Breast epithelium (tissue), 3 donors: Measurements from ENCODE around the gene EFCAB8.

Source experiments
- POLR2A ChIP-seq: fragments of 450-650 bp; IDR thresholded peaks from one replicate; pipeline ENCODE4 v1.6.1; 2016; ENCODE audit warnings: antibody characterized with exemption, mild to moderate bottlenecking, moderate library complexity
- POLR2AphosphoS5 ChIP-seq, 3 donors: sonication (generic); formaldehyde crosslinking; IDR thresholded peaks; one replicate each; pipeline ENCODE4 v1.6.1; 2017; ENCODE audit warnings: antibody characterized with exemption in 3 of 3
- TF ChIP-seq, protein P1 (sequence below), 3 donors: fragments of 450-650 bp; IDR thresholded peaks; one replicate each; pipeline ENCODE4 v1.5.1; 2016 to 2017; ENCODE audit warnings: antibody characterized with exemption in 3 of 3, mild to moderate bottlenecking in 3 of 3, moderate library complexity in 3 of 3

DNA sequence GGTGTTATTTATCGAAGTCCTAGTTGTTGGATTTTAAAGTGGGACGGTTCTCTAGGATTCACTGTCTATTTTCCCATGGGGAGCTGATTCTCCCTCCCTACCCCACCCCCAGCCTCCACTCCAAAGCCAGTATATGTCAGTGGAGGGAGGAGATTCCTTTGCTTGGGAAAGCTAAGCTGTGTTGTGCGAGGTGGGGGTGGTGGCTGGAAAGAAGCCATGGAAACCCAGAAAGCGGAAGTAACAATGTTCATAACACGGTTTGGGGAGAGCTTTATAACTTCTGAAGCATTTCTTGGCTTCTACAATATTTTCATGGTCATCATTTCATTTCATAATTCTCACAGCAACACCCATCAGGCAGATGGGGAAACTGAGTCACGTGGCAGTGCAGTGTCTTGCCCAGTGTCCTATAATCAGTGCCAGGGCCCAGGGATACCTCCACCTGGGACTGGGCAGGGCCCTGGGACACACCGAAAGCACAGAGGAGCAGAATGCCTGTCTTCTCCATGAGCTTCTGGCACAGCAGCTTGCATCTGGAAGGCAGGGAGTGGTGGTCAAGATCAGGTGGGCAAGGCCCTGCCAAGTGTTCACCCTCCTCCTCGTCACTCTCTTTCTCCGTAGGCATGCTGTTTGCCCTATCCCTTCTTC, 141.0 kb downstream of the EFCAB8 start:
- TF ChIP-seq, protein P1, sequence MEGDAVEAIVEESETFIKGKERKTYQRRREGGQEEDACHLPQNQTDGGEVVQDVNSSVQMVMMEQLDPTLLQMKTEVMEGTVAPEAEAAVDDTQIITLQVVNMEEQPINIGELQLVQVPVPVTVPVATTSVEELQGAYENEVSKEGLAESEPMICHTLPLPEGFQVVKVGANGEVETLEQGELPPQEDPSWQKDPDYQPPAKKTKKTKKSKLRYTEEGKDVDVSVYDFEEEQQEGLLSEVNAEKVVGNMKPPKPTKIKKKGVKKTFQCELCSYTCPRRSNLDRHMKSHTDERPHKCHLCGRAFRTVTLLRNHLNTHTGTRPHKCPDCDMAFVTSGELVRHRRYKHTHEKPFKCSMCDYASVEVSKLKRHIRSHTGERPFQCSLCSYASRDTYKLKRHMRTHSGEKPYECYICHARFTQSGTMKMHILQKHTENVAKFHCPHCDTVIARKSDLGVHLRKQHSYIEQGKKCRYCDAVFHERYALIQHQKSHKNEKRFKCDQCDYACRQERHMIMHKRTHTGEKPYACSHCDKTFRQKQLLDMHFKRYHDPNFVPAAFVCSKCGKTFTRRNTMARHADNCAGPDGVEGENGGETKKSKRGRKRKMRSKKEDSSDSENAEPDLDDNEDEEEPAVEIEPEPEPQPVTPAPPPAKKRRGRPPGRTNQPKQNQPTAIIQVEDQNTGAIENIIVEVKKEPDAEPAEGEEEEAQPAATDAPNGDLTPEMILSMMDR (IDR thresholded peaks at IDR 0.05): no peak
- TF ChIP-seq POLR2A (no peak), POLR2AphosphoS5 (IDR thresholded peaks at IDR 0.05) (no peak)
